ENCODE results near the gene AP1B1. TPM values are rescaled to one million over a fixed set of nuclear protein-coding genes. Genes with fewer than 3 reads are reported as not detected.

Gene AP1B1
- total and polyA plus RNA-seq, 2 donors from 2014 or later, result 50.5 to 82.9 TPM

GRCh38 chr22:29353860-29354259, 34.5 kb downstream of the AP1B1 start:
- DNase-seq (no peak), FAIRE-seq (no peak)
- Histone ChIP-seq H3K27me3 (ENCODE audit: control insufficient read depth, insufficient read depth, low read length) (no peaks in the 10 kb centered on the region), H3K27ac (ENCODE audit: low read depth in 2 of 2, low read length in 2 of 2) (no peak overlapping the region), H3K36me3 (ENCODE audit: control insufficient read depth in 2 of 3, insufficient read depth in 3 of 3, low read length in 3 of 3) (peaks cover 4 to 78% (median 58%) of the 10 kb centered on the region in 3 donors), H3K9me3 (ENCODE audit: control insufficient read depth in 2 of 3, insufficient read depth in 1 of 3, low read length in 3 of 3) (no peaks in the 10 kb centered on the region), H3K9ac (ENCODE audit: low read length in 3 of 3) (no peak overlapping the region), H3K4me1 (ENCODE audit: control insufficient read depth in 2 of 3, insufficient read depth in 2 of 3, low read depth in 1 of 3, low read length in 3 of 3) (no peaks in the 10 kb centered on the region), H3K4me3 (ENCODE audit: low read length in 3 of 3) (no peak overlapping the region)
- TF ChIP-seq CTCF (IDR thresholded peaks at IDR 0.05; ENCODE audit: borderline replicate concordance, extremely low read depth, insufficient read depth), result no peak
- intact Hi-C loops (cut with DNase I), result no loop called here

- intact Hi-C loops (cut with DNase I), result no loop called here
Measured at GRCh38 chr22:29353286-29353685, 35.1 kb downstream of the AP1B1 start.

GRCh38 chr22:29352778-29353177, 35.6 kb downstream of the AP1B1 start:
- Histone ChIP-seq H3K9ac (ENCODE audit: low read length in 3 of 3) (no peak overlapping the region), H3K27me3 (ENCODE audit: control insufficient read depth, insufficient read depth, low read length) (no peaks in the 10 kb centered on the region), H3K4me1 (ENCODE audit: control insufficient read depth in 2 of 3, insufficient read depth in 2 of 3, low read depth in 1 of 3, low read length in 3 of 3) (no peaks in the 10 kb centered on the region), H3K36me3 (ENCODE audit: control insufficient read depth in 2 of 3, insufficient read depth in 3 of 3, low read length in 3 of 3) (peaks cover 4 to 79% (median 59%) of the 10 kb centered on the region in 3 donors), H3K27ac (ENCODE audit: low read depth in 2 of 2, low read length in 2 of 2) (no peak overlapping the region), H3K4me3 (ENCODE audit: low read length in 3 of 3) (no peak overlapping the region), H3K9me3 (ENCODE audit: control insufficient read depth in 2 of 3, insufficient read depth in 1 of 3, low read length in 3 of 3) (no peaks in the 10 kb centered on the region)
- TF ChIP-seq CTCF (IDR thresholded peaks at IDR 0.05; ENCODE audit: borderline replicate concordance, extremely low read depth, insufficient read depth), result no peak
- DNase-seq, result no peak
- intact Hi-C loops (cut with DNase I), result no loop called here
- no peak for FAIRE-seq

More at GRCh38 chr22:29353286-29353685, 35.1 kb downstream of the AP1B1 start:
- Histone ChIP-seq H3K9me3 (ENCODE audit: control insufficient read depth in 2 of 3, insufficient read depth in 1 of 3, low read length in 3 of 3) (no peaks in the 10 kb centered on the region), H3K4me3 (ENCODE audit: low read length in 3 of 3) (no peak overlapping the region), H3K36me3 (ENCODE audit: control insufficient read depth in 2 of 3, insufficient read depth in 3 of 3, low read length in 3 of 3) (peaks cover 4 to 79% (median 60%) of the 10 kb centered on the region in 3 donors), H3K9ac (ENCODE audit: low read length in 3 of 3) (no peak overlapping the region), H3K4me1 (ENCODE audit: control insufficient read depth in 2 of 3, insufficient read depth in 2 of 3, low read depth in 1 of 3, low read length in 3 of 3) (no peaks in the 10 kb centered on the region), H3K27me3 (ENCODE audit: control insufficient read depth, insufficient read depth, low read length) (no peaks in the 10 kb centered on the region), H3K27ac (ENCODE audit: low read depth in 2 of 2, low read length in 2 of 2) (no peak overlapping the region)
- TF ChIP-seq CTCF (IDR thresholded peaks at IDR 0.05; ENCODE audit: borderline replicate concordance, extremely low read depth, insufficient read depth), result no peak
- FAIRE-seq (no peak), DNase-seq (peak in 3 of 5 donors; percentile 24 to 44 (median 26))

- TF ChIP-seq CTCF (IDR thresholded peaks at IDR 0.05; ENCODE audit: borderline replicate concordance, extremely low read depth, insufficient read depth), result no peak
- H3K4me1 ChIP-seq (ENCODE audit: control insufficient read depth in 2 of 3, insufficient read depth in 2 of 3, low read depth in 1 of 3, low read length in 3 of 3), result no peaks in the 10 kb centered on the region
- H3K36me3 ChIP-seq (ENCODE audit: control insufficient read depth in 2 of 3, insufficient read depth in 3 of 3, low read length in 3 of 3), result peaks cover 4 to 88% (median 64%) of the 10 kb centered on the region in 3 donors
- no peak overlapping the region for H3K9ac ChIP-seq (ENCODE audit: low read length in 3 of 3)
- H3K9me3 ChIP-seq (ENCODE audit: control insufficient read depth in 2 of 3, insufficient read depth in 1 of 3, low read length in 3 of 3), result no peaks in the 10 kb centered on the region
- intact Hi-C loops (cut with DNase I), result no loop called here
- H3K4me3 ChIP-seq (ENCODE audit: low read length in 3 of 3), result no peak overlapping the region
- H3K27me3 ChIP-seq (ENCODE audit: control insufficient read depth, insufficient read depth, low read length), result no peaks in the 10 kb centered on the region
- DNase-seq (no peak), FAIRE-seq (no peak)
- H3K27ac ChIP-seq (ENCODE audit: low read depth in 2 of 2, low read length in 2 of 2), result no peak overlapping the region
Measured at GRCh38 chr22:29351891-29352290, 36.5 kb downstream of the AP1B1 start.
